Retinal pigment epithelial cell (primary cell): ENCODE data around the gene RUSF1.

Experiments used
- DNase-seq: peaks from one replicate; pipeline ENCODE4 v3.0.0-alpha.2; 2010; ENCODE audit warnings: low read depth
- H3K4me3 ChIP-seq: 2 replicates; pipeline ENCODE4 v1.5.1; 2011; ENCODE audit warnings: mild to moderate bottlenecking, low read length, control low read depth, moderate library complexity
- TF ChIP-seq, protein P1 (sequence below): conservative IDR thresholded peaks from 2 replicates; pipeline ENCODE4 v1.5.1; 2011; ENCODE audit warnings: low read depth, low read length, control low read depth, inconsistent platforms

Gene RUSF1

DNA sequence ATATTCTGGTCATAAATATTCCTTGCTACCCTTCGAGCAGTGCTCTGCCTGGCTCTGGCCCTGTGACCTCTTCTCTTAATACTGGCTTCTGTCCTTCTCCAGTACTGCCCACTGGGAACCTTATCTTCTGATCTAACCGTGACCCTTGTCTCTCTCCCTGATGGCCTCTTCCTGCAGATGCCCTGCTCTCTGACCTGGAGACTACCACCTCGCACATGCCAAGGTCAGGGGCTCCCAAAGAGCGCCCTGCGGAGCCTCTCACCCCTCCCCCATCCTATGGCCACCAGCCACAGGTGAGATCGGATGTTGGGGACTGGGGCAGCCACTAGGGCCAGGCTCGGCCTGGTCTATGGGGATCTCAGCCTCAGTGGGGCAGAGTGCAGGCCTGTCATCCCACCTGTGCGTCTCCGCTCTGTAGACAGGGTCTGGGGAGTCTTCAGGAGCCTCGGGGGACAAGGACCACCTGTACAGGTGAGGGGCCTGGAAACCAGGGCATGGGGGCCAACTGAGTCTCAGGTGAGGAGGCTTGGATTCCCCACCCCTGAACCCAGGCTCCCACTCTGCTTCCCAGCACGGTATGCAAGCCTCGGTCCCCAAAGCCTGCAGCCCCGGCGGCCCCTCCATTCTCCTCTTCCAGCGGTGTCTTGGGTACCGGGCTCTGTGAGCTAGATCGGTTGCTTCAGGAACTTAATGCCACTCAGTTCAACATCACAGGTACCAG is 34.8 kb downstream of the RUSF1 start:
- no peak overlapping the region for H3K4me3 ChIP-seq
- no peak for DNase-seq
- TF ChIP-seq, protein P1, sequence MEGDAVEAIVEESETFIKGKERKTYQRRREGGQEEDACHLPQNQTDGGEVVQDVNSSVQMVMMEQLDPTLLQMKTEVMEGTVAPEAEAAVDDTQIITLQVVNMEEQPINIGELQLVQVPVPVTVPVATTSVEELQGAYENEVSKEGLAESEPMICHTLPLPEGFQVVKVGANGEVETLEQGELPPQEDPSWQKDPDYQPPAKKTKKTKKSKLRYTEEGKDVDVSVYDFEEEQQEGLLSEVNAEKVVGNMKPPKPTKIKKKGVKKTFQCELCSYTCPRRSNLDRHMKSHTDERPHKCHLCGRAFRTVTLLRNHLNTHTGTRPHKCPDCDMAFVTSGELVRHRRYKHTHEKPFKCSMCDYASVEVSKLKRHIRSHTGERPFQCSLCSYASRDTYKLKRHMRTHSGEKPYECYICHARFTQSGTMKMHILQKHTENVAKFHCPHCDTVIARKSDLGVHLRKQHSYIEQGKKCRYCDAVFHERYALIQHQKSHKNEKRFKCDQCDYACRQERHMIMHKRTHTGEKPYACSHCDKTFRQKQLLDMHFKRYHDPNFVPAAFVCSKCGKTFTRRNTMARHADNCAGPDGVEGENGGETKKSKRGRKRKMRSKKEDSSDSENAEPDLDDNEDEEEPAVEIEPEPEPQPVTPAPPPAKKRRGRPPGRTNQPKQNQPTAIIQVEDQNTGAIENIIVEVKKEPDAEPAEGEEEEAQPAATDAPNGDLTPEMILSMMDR, result no peak

DNA sequence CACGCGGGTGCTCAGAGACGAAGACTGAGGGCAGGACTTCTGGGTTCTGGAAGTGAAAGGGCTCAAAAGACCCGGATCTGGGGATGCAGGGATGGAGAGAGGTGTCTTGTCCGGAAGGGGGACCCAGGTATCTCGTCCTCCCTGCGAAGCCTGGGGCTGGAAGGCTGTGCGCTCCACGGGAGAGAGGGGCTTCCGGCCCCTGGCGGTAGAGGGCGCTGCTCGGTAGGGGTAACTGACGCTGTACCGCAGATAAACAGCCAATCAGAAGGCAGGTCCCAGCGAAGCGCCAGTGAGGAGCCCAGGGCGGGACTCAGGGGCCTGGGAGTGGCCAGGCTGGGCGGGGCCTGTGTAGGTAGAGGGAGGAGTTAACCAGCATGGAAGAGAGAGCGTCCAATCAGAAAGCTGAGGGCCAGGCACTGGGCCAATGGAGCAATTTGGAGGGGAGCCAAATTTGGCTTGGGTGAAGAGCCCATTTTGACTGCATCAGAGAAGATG is 35.4 kb downstream of the RUSF1 start:
- H3K4me3 ChIP-seq, result peak overlapping the region; percentile 63
- TF ChIP-seq, protein P1, result peak; percentile 67
- DNase-seq, result no peak

DNA sequence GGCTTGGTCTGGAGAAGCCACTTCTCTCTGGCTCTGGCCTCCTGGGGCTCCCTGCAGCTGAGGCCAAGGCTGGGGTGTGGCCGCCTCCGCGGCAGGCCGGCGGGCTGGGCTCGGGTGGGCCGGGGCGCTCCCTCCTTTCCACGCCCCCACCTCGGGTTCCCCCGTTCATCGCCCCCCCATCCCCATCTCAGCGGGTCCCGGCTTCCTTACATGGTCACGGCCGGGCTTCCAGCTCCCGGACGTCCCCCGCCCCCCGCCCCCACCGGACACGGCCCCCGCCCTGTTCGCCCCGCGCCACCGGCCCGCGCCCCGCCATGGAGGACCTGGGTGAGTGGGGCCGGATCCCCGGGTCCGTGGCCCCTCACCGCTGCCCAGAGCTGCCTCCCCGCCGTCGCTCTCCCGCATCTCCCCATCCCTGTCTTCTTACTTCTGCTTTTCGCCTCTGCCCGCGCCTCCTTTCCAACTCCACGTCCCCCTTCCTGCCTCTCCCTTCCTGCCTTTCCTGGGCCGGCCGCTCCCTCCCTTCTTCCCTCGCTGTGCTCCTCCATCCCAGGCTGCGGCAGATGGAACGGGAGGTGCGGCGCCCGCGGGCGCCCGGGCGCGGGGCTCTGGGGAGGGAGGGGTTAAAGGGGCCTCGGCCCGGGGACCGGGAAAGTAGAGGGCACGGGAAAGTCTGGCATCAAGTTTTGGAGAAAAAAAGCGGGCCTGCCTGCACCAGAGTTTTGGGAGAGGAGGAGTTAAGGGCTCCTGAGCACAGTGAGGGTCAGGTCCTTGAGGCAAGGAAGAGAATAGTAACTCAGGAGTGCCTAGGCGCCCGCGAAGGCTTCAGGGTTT is 36.1 kb downstream of the RUSF1 start, which contains the start of gene TGFB1I1:
Gene TGFB1I1 (plus strand): TSS at position 278 of the 834 bp plus-strand sequence. CDS start 37 bp downstream, at position 315.
- DNase-seq, result no peak
- H3K4me3 ChIP-seq, result peak within 1 kb of the TSS; percentile 63
- TF ChIP-seq, protein P1, result no peak

DNA sequence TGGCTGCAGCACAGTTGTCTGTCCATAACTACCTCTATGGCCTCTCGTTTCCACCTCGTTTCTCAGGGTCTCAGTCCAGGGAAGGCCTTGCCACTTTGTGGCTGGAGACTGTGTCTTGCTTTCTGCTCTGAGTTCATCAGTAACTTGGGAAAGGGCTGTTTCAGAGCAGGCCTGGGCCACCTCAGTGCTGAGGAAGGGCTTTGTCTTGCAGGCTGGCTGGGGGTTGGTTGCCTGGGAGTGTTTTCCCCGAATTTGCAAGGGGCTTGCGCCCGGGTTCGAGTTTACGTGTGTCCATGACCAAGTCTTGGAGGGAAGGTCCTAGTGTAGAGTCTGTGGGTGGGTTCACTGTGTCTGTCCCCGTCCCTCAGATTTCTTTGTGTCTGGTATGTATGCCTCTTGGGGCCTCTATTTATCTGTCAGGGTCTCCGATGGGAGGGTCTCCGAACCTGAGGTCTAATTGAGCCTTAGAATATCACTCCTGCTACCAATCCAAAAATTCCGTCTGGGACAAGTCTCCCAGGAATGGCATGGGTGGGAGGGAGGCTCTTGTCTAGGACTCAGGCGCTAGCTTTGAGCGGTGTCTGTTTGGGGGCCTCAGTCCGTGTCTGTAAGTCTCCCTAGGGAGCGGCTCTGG is 36.8 kb downstream of the RUSF1 start:
- peak overlapping the region; percentile 63 for H3K4me3 ChIP-seq
- TF ChIP-seq, protein P1, result no peak
- DNase-seq, result no peak

DNA sequence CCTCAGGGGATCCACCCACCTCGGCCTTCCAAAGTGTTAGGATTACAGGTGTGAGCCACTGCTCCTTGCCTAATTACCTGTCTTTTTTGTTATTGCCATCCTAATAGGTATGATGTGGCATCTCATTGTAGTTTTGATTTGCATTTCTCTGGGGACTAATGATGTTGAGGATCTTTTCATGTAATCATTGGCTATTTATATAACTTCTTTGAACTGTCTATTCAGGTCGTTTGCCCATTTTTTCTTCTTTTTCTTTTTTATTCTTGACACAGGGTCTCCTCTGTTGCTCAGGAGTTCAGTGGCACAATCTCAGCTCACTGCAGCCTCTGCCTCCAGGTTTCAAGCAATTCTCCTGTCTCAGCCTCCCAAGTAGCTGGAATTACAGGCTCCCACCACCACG is 37.6 kb downstream of the RUSF1 start:
- H3K4me3 ChIP-seq, result no peak overlapping the region
- no peak for DNase-seq
- TF ChIP-seq, protein P1, result no peak

DNA sequence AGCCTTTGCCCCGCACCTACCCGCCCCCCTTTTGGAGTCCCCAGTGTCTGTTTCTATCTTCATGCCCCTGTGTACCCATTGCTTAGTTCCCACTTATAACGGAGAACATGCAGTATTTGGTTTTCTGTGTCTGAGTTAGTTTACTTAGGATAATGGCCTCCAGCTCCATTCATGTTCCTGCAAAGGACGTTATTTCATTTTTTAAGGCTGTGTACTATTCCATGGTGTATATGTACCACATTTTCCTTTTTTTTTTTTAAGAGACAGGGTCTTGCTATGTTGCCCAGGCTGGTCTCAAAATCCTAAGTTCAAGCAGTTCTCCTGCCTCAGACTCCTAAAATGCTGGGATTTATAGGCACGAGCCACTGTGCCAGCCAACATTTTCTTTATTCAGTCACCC is 40.3 kb downstream of the RUSF1 start:
- TF ChIP-seq, protein P1, result no peak
- DNase-seq, result no peak
- no peak overlapping the region for H3K4me3 ChIP-seq
